ENCODE data around the gene MTARC2. TPM values are rescaled to one million over a fixed set of nuclear protein-coding genes. Genes with fewer than 3 reads are reported as not detected.

Gene MTARC2
- total RNA-seq, 2 experiments from 2014 or later, result not detected

DNA sequence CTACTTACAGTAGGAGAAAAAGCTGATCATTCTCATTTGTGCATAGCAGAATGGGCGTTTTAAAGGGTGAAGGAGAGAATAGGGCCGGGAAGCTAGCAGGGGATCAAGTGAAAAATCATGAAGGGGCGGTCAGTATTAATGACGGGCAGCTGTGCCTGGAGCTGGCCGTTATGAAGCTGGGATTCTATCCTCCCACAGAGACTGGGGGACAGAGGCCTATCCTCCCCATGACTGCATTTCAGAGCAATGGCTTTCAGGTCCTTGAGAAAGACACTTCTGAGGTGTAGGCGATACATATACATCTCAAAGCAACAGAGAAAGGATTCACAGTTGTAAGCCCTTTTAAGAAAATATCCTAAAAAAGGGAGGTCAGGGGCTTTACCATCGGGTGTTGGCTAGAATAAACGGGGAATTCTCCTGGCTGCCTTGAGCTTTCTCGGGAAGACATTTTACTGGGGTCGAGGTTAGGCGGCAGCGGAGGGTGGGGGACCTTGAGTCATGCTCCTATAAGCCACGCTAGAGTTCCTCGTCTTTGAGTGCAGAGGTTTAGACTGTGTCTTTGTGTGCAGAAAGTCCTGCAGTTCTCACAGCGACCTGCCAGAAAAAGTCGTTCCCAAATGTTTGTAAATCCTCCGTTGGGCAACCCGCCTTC lies 559 bp upstream of the MTARC2 start:
- Mint-ChIP-seq H3K4me3 (peak overlapping the region; percentile 59), H3K27me3 (peaks cover 63% of the 10 kb centered on the region), H3K36me3 (no peaks in the 10 kb centered on the region), H3K27ac (no peak overlapping the region), H3K4me1 (peaks cover 5% of the 10 kb centered on the region), H3K9me3 (no peaks in the 10 kb centered on the region)
- DNase-seq, result no peak

DNA sequence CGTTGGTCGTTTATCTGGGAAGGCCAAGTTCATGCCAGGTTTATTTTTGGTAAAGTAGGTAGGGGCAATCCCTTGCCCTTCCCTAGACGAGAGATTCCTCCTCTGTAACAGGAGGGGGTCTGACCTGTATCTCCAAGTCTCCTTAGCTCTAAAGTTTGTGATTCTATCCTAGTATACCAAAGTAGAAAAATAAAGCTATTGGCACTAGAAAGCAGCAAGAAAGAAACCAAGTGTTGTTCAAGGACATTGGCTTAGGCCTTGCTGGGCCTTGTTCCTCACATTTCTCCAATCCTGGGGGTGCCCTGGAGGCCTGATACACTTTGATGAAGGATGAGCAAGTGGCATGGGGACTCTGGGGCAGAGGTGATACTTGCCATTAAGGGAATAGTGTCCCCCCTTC lies 814 bp downstream of the MTARC2 start:
- Mint-ChIP-seq H3K27me3 (peaks cover 68% of the 10 kb centered on the region), H3K27ac (no peak overlapping the region), H3K9me3 (no peaks in the 10 kb centered on the region), H3K4me1 (peaks cover 7% of the 10 kb centered on the region), H3K4me3 (peak overlapping the region; percentile 54), H3K36me3 (no peaks in the 10 kb centered on the region)
- DNase-seq, result no peak

DNA sequence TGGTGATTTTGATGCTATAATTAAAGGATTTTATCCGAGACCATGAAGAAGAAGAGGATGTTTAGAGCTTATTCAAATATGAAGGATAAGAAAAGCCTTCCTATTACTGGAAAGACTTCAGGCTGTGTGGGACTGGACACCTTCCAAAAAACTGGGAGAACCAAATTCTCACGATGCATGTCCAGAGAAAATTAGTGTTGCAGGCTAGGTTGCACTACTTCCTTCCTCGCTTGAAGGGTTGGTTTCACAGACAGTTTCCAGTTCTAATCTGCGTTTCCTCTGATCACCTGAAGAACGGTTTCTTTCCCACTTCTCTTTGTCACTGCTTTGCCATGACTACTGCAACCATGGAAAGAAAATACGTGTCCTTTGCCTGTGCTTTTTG lies 2.0 kb downstream of the MTARC2 start:
- no peak overlapping the region for H3K27ac Mint-ChIP-seq
- H3K4me3 Mint-ChIP-seq, result no peak overlapping the region
- H3K36me3 Mint-ChIP-seq, result no peaks in the 10 kb centered on the region
- H3K27me3 Mint-ChIP-seq, result peaks cover 68% of the 10 kb centered on the region
- no peak for DNase-seq
- H3K4me1 Mint-ChIP-seq, result peaks cover 7% of the 10 kb centered on the region
- H3K9me3 Mint-ChIP-seq, result no peaks in the 10 kb centered on the region

DNA sequence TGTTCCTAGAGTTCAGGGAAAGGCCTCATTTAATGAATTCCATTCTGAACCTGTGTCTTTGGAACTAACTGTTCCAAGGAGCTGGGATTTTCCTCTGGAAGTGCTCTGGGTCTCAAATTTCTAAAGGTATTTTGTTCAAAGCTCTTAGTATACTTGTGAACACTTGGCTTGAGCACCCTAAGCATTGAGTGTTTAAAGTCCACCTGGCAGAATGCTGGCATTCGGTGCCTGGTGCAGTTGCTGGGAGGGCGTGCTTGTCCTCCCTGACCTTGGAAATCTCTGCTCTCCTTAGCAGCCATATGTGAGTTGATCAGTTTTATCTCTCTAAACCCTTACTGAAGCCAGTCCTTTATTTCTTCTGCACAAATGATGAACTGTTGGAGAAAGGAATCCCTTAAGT lies 3.0 kb downstream of the MTARC2 start:
- no peaks in the 10 kb centered on the region for H3K9me3 Mint-ChIP-seq
- no peaks in the 10 kb centered on the region for H3K36me3 Mint-ChIP-seq
- peaks cover 7% of the 10 kb centered on the region for H3K4me1 Mint-ChIP-seq
- no peak overlapping the region for H3K27ac Mint-ChIP-seq
- no peak overlapping the region for H3K4me3 Mint-ChIP-seq
- DNase-seq, result no peak
- peaks cover 67% of the 10 kb centered on the region for H3K27me3 Mint-ChIP-seq

DNA sequence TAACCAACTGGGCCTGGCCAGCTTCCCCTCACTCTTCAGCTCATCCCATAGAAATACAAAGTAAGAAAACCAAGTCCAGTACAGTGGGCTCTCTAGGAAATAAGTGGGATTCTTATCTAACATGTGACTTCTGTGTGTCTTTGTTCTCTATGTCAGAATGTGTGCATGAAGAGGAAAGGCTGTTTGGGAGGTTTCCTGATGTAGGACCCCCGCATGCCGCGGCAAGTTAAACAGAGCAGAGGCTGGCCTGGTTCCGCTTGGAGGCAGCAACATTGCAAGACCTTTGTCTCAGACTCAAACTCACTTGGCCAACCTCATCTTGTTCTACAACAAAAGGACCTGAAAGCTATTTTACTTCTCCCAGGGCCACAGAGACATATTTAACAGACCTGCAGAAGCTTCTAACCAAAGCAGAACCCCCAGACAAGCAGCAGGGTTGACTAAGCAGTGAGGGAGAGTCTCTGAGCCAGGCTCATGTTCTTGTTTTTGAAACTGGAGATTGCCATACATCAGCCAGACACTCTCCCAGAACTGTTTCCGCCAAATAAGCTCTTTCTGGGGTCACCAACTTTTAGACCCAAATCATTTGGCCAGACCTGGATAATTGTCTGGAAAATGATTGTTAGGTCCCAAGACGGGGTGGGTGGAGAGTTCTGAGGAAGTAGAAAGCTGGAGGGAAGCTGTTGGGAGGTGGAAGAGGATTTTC lies 6.2 kb downstream of the MTARC2 start:
- DNase-seq, result no peak
- H3K9me3 Mint-ChIP-seq, result no peaks in the 10 kb centered on the region
- peaks cover 2% of the 10 kb centered on the region for H3K4me1 Mint-ChIP-seq
- H3K27me3 Mint-ChIP-seq, result peaks cover 38% of the 10 kb centered on the region
- H3K36me3 Mint-ChIP-seq, result no peaks in the 10 kb centered on the region
- no peak overlapping the region for H3K27ac Mint-ChIP-seq
- no peak overlapping the region for H3K4me3 Mint-ChIP-seq

DNA sequence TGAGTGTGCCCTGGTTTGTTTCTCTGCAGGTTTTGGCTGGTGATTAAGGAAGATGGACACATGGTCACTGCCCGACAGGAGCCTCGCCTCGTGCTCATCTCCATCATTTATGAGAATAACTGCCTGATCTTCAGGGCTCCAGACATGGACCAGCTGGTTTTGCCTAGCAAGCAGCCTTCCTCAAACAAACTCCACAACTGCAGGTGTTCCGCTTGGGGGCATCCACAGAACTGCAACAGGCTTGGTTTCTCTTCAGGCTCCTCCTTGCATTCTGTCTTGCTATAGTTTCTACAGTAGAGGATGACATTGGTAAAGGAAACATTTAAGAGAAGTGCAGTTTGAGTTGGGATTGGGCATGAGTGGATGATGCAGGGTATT lies 6.8 kb downstream of the MTARC2 start:
- Mint-ChIP-seq H3K4me1 (peaks cover 2% of the 10 kb centered on the region), H3K9me3 (no peaks in the 10 kb centered on the region), H3K27me3 (peaks cover 36% of the 10 kb centered on the region), H3K27ac (no peak overlapping the region), H3K36me3 (no peaks in the 10 kb centered on the region), H3K4me3 (no peak overlapping the region)
- no peak for DNase-seq

DNA sequence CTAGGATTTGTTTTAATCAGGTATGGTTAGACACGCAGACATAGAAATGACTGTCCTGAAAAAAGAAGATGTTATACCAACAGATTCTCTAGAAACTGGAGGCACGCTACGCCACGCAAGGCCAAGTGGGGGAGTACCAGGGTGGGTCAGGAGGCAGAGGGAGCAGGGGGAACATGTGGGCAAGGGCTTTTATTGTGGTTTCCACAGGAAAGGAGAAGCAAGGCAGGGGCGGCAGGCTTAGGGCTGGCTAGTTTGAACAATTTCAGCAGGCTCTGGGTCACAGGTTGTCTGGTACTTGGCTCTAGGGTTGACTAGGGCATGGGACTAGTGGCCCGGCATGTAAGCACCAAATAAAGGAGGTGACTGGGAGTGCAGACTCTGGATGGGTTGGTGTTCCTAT lies 7.2 kb downstream of the MTARC2 start:
- H3K4me3 Mint-ChIP-seq, result no peak overlapping the region

DNA sequence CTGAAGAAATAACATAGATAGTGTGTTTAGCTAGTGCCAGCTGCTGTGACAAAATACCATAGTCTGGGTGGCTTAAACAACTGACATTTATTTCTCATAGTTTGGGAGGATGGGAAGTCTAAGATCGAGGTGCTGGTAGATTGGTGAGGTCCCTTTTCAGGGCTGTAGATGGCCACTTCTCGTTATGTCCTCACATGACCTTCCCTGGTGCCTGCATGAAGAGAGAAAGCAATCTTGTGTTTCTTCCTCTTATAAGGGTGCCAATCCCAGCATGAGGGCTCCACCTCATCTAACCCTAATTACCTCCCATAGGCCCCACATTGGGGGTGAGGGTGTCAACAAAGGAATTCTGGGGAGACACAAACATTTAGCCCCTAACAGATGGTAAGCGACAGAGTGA lies 9.3 kb downstream of the MTARC2 start:
- Mint-ChIP-seq H3K4me1 (peaks cover 2% of the 10 kb centered on the region), H3K4me3 (no peak overlapping the region), H3K27me3 (peaks cover 17% of the 10 kb centered on the region), H3K36me3 (no peaks in the 10 kb centered on the region), H3K9me3 (no peaks in the 10 kb centered on the region), H3K27ac (no peak overlapping the region)
- no peak for DNase-seq

More for the DNA sequence above, 7.2 kb downstream of the MTARC2 start:
- DNase-seq, result no peak
- Mint-ChIP-seq H3K27me3 (peaks cover 35% of the 10 kb centered on the region), H3K36me3 (no peaks in the 10 kb centered on the region), H3K4me1 (peaks cover 2% of the 10 kb centered on the region), H3K9me3 (no peaks in the 10 kb centered on the region), H3K27ac (no peak overlapping the region)

DNA sequence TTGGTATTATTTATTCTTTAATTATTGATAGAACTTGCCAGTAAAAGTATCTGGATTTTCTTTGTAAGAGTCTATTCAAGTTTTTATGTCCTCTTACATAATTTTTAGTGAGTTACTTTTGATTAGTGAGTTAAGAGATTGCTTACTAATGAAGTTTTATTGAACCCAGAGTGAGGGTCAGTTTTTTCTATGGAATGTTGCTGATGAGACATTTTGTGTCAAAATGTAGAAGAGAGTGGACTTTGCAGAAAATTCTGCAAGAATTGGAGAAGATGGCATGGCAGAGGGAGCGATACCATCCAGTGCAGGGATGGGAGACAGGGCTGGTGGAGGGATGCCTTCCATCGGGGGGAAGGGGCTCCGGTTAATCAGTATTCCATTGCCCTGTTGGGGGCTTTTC lies 11.0 kb downstream of the MTARC2 start:
- Mint-ChIP-seq H3K36me3 (no peaks in the 10 kb centered on the region), H3K4me1 (no peaks in the 10 kb centered on the region), H3K27ac (no peak overlapping the region), H3K4me3 (no peak overlapping the region), H3K27me3 (peaks cover 12% of the 10 kb centered on the region), H3K9me3 (no peaks in the 10 kb centered on the region)
- DNase-seq, result no peak

DNA sequence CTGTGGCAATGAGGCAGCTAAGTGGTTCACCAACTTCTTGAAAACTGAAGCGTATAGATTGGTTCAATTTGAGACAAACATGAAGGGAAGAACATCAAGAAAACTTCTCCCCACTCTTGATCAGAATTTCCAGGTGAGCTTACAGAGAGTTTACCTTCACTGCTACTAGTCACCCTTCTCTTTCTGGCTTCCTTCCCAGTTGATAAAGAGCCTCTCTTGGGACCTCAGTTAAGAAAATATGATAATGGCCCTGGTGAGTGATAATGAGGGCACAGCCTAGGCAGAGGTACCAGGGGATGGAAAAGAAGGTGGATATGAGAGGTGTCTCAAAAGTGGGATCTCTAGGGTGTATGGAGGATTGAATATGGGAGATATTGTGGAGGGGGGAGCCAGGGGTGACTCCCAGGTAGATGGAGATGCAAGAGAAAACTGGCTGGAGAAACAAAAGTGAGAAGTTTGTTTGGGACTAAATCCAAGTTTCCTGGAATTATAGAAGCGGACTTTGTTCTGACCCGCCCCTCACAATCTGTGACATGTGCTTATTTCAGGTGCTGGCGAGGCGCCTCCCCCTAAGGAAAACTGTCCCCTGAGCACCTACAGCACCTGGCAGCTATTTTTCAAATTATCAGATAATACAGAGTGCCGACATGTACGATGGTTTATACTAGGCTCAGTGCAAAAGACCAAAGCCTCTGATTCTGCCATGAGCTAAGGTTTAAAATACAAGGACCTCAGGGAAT lies 13.7 kb downstream of the MTARC2 start:
- H3K27ac Mint-ChIP-seq, result no peak overlapping the region

DNA sequence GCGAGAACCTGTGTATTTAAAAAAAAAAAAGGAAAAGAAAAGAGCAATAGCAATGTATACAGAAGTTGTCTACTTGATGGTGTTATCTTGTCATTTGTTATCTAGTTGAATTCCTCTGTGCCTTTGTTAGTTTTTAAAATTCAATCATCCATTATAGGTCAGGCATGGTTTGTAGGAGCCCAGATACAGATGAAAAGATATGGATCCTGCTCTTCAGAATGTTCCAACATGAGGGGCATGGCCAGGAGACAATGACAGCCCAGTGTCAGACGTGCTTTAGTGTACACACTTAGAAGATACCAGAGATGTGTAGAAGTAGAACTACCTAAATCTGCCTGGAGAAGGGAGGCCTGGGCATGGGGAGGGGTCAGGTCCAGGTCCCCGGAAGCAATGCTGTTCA lies 16.6 kb downstream of the MTARC2 start:
- no peak for DNase-seq
- H3K27me3 Mint-ChIP-seq, result no peaks in the 10 kb centered on the region
- H3K4me1 Mint-ChIP-seq, result no peaks in the 10 kb centered on the region
- H3K27ac Mint-ChIP-seq, result no peak overlapping the region
- no peaks in the 10 kb centered on the region for H3K9me3 Mint-ChIP-seq
- H3K4me3 Mint-ChIP-seq, result no peak overlapping the region
- H3K36me3 Mint-ChIP-seq, result no peaks in the 10 kb centered on the region

More for the DNA sequence above, 13.7 kb downstream of the MTARC2 start:
- no peaks in the 10 kb centered on the region for H3K4me1 Mint-ChIP-seq
- no peak for DNase-seq
- no peaks in the 10 kb centered on the region for H3K9me3 Mint-ChIP-seq
- no peak overlapping the region for H3K4me3 Mint-ChIP-seq
- H3K36me3 Mint-ChIP-seq, result no peaks in the 10 kb centered on the region
- peaks cover 6% of the 10 kb centered on the region for H3K27me3 Mint-ChIP-seq

DNA sequence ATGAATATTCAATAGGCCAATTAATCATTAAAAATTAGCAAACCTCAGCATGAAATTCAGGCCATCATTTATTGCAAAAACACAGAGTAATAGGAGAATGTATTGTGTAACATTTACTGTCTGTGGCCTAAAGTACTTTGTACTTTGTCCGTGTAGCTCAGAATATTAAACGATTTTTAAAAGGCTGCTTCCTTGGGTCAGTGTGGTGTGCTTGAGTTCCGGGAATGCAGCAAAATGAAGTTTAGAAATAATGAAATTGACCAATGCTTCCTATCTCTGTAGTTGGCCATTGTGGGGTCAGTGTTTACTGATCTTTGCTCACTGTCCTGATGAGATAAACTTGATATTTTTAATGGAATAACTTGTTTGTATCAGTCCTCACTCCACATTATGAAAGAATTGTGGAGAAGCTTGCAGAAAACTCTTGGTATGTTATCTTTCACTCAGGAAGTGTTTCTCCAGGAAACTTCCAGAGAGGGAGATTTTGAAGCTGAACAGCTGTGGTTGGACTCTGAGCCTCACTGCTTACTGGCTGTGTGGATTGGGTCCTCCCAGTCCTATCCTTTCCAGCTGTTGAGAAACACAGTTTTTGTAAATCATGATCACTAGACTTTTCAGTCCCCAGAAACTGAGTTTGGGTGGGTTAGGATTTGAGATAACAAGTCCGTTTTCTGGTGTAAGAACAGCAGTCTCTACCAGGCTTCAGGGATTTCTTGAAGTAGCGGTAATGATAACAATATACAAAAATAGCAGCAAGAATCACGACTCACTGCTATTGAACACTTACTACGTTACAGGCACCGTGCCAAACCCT lies 19.4 kb downstream of the MTARC2 start:
- peaks cover 6% of the 10 kb centered on the region for H3K27me3 Mint-ChIP-seq
- H3K4me3 Mint-ChIP-seq, result no peak overlapping the region
- H3K4me1 Mint-ChIP-seq, result no peaks in the 10 kb centered on the region
- DNase-seq, result no peak
- no peaks in the 10 kb centered on the region for H3K9me3 Mint-ChIP-seq
- H3K36me3 Mint-ChIP-seq, result no peaks in the 10 kb centered on the region
- H3K27ac Mint-ChIP-seq, result no peak overlapping the region

DNA sequence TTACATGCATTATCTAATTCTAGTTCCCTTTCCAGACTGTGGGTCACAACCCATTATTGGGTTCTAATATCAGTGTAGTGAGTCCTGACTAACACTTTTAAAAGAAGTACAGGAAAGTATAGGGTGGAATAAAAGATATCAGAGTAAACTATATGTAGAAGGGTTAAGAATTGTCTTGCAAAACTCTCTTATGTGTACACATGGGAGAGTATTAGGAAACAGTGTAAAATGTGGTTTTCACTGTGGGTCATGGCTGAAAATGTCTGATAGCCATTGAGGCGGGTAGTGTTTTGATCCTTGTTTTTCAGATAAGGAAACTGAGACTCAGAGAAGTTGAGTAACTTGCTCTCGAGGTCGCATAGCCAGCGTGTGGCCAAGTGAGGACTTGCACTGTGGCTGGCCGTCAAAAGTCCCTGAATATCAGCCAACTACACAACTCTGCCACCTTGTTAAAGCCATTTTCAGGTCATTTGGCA lies 20.0 kb downstream of the MTARC2 start:
- no peak for DNase-seq
- Mint-ChIP-seq H3K36me3 (no peaks in the 10 kb centered on the region), H3K9me3 (no peaks in the 10 kb centered on the region), H3K4me3 (no peak overlapping the region), H3K27ac (no peak overlapping the region), H3K27me3 (peaks cover 6% of the 10 kb centered on the region), H3K4me1 (no peaks in the 10 kb centered on the region)

DNA sequence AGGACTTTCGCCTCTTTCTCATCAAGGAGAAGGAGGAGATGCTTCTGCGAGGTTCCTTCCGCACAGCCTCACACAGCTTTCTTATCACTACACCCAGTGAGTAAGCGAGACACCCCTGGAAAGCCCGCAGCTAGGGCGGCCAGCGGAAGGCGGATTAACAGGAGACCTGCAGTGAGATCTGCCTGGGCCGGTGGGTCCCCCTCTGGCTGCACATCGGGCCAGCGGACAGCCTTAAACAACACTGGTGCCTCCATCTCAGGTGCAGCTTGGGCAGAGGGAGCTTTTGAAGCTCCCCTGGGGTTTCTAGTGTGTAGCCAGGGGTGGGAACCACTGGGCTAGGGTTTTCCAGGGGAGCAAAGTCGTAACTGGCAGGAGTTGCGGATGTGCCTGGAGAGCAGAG lies 21.1 kb downstream of the MTARC2 start:
- Mint-ChIP-seq H3K27me3 (peaks cover 8% of the 10 kb centered on the region), H3K27ac (no peak overlapping the region), H3K4me3 (no peak overlapping the region), H3K36me3 (no peaks in the 10 kb centered on the region), H3K4me1 (no peaks in the 10 kb centered on the region), H3K9me3 (no peaks in the 10 kb centered on the region)
- DNase-seq, result no peak
